Measurements from ENCODE around the gene PDE4A.

PDE4A gene

DNA sequence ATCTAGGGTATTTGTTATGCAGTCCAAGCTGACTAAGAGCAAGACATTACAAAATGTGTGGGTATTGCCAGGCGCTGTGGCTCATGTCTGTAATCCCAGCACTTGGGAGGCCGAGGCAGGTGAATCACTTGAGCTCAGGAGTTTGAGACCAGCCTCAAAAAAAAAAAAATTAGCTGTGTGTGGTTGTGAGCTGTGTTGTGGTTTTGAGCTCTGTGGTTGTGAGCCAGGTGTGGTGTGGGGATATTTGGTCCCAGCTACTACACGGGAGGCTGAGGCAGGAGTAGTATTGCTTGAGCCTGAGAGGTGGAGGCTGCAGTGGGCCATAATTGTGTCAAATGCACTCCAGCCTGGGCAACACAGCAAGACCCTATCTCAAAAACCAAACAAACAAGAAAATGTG is 88.4 kb downstream of the PDE4A start:
- no peaks in the 10 kb centered on the region for H3K9me2 ChIP-seq (replicated peaks; ENCODE audit: insufficient read depth, low read length)
- H3K36me3 ChIP-seq (ENCODE audit: low read length), result no peaks in the 10 kb centered on the region
- no peak overlapping the region for H3K9ac ChIP-seq (ENCODE audit: low read length)
- H3F3A ChIP-seq (ENCODE audit: insufficient read depth), result peaks cover 13% of the 10 kb centered on the region
- H3K4me3 ChIP-seq (ENCODE audit: insufficient read depth, low read length, poor library complexity, severe bottlenecking), result no peak overlapping the region
- H3K27ac ChIP-seq (ENCODE audit: low read depth, low read length), result no peak overlapping the region
- no peaks in the 10 kb centered on the region for H3K79me2 ChIP-seq (ENCODE audit: insufficient read depth, low read length)
- no peak overlapping the region for H3K4me2 ChIP-seq (ENCODE audit: low read depth, low read length, poor library complexity, severe bottlenecking)
- no peaks in the 10 kb centered on the region for H4K20me1 ChIP-seq (ENCODE audit: low read depth, low read length)
- H3K9me3 ChIP-seq (ENCODE audit: insufficient read depth, low read length), result no peaks in the 10 kb centered on the region
- TF ChIP-seq, protein P1, sequence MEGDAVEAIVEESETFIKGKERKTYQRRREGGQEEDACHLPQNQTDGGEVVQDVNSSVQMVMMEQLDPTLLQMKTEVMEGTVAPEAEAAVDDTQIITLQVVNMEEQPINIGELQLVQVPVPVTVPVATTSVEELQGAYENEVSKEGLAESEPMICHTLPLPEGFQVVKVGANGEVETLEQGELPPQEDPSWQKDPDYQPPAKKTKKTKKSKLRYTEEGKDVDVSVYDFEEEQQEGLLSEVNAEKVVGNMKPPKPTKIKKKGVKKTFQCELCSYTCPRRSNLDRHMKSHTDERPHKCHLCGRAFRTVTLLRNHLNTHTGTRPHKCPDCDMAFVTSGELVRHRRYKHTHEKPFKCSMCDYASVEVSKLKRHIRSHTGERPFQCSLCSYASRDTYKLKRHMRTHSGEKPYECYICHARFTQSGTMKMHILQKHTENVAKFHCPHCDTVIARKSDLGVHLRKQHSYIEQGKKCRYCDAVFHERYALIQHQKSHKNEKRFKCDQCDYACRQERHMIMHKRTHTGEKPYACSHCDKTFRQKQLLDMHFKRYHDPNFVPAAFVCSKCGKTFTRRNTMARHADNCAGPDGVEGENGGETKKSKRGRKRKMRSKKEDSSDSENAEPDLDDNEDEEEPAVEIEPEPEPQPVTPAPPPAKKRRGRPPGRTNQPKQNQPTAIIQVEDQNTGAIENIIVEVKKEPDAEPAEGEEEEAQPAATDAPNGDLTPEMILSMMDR (IDR thresholded peaks at IDR 0.05; ENCODE audit: insufficient read depth, low read length, poor library complexity, severe bottlenecking), result no peak
- no peak for TF ChIP-seq EZH2phosphoT487 (conservative IDR thresholded peaks at IDR 0.05; ENCODE audit: low read length)
- no peaks in the 10 kb centered on the region for H3K27me3 ChIP-seq (ENCODE audit: low read length)
- no peak overlapping the region for H2AFZ ChIP-seq (ENCODE audit: low read depth, low read length, severe bottlenecking)

DNA sequence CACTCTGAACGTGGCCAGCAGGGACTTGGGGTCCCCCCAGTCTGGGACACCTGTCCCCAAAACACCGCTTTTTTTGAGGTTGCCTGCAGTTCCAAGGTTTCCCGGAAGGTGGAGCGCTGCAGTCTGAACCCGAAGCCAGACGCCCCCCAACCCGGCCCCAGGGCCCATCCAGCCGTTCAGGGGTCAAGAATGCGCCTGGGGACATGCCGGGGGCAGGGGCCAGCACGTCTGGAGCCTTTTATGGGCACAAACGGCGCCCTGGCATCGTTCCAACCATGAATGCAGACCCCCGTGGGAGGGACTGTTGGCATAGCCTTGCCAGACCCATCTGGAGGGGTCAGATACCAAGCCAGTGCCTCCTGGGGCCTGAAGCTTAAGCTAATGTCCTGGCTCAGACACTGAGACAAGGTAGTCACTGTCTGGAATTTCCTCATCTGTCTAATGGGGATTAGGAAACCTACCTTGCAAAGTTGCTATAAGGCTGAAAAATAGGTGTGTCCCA is 90.0 kb downstream of the PDE4A start:
- H3K9me3 ChIP-seq (ENCODE audit: insufficient read depth, low read length), result no peaks in the 10 kb centered on the region
- H3K36me3 ChIP-seq (ENCODE audit: low read length), result no peaks in the 10 kb centered on the region
- H3K79me2 ChIP-seq (ENCODE audit: insufficient read depth, low read length), result no peaks in the 10 kb centered on the region
- no peak for TF ChIP-seq EZH2phosphoT487 (conservative IDR thresholded peaks at IDR 0.05; ENCODE audit: low read length)
- TF ChIP-seq, protein P1 (IDR thresholded peaks at IDR 0.05; ENCODE audit: insufficient read depth, low read length, poor library complexity, severe bottlenecking), result peak; percentile 81
- H3K27ac ChIP-seq (ENCODE audit: low read depth, low read length), result no peak overlapping the region
- peaks cover 1% of the 10 kb centered on the region for H3F3A ChIP-seq (ENCODE audit: insufficient read depth)
- no peaks in the 10 kb centered on the region for H3K27me3 ChIP-seq (ENCODE audit: low read length)
- no peak overlapping the region for H3K4me2 ChIP-seq (ENCODE audit: low read depth, low read length, poor library complexity, severe bottlenecking)
- no peaks in the 10 kb centered on the region for H3K9me2 ChIP-seq (replicated peaks; ENCODE audit: insufficient read depth, low read length)
- no peaks in the 10 kb centered on the region for H4K20me1 ChIP-seq (ENCODE audit: low read depth, low read length)
- peak overlapping the region; percentile 12 for H2AFZ ChIP-seq (ENCODE audit: low read depth, low read length, severe bottlenecking)
- H3K4me3 ChIP-seq (ENCODE audit: insufficient read depth, low read length, poor library complexity, severe bottlenecking), result no peak overlapping the region
- H3K9ac ChIP-seq (ENCODE audit: low read length), result no peak overlapping the region

DNA sequence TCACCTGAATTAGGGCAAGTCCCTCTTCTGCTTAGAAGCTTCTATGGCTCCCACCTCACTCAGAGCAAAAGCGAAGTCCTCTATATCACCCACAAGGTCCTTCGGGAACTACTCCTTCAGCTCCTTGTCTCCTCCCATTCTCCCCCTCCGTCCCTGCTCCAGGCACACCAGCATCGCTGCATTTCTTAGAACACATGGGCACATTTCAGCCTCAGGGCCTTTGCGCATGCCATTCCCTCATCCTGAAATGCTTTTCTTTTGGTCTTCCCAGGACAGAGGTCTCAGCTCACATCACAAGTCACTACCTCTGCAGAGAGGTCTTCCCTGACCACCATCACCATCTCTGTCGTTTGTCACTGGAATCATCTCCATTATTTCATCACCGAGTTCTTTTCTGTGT is 92.9 kb downstream of the PDE4A start:
- Histone ChIP-seq H3K27ac (ENCODE audit: low read depth, low read length) (no peak overlapping the region), H3K79me2 (ENCODE audit: insufficient read depth, low read length) (no peaks in the 10 kb centered on the region), H3K9me3 (ENCODE audit: insufficient read depth, low read length) (no peaks in the 10 kb centered on the region), H2AFZ (ENCODE audit: low read depth, low read length, severe bottlenecking) (no peak overlapping the region), H3K27me3 (ENCODE audit: low read length) (no peaks in the 10 kb centered on the region), H3K9ac (ENCODE audit: low read length) (no peak overlapping the region), H4K20me1 (ENCODE audit: low read depth, low read length) (no peaks in the 10 kb centered on the region), H3K4me2 (ENCODE audit: low read depth, low read length, poor library complexity, severe bottlenecking) (no peak overlapping the region), H3F3A (ENCODE audit: insufficient read depth) (no peaks in the 10 kb centered on the region), H3K9me2 (replicated peaks; ENCODE audit: insufficient read depth, low read length) (no peaks in the 10 kb centered on the region), H3K36me3 (ENCODE audit: low read length) (no peaks in the 10 kb centered on the region), H3K4me3 (ENCODE audit: insufficient read depth, low read length, poor library complexity, severe bottlenecking) (no peak overlapping the region)
- TF ChIP-seq EZH2phosphoT487 (conservative IDR thresholded peaks at IDR 0.05; ENCODE audit: low read length), result no peak
- TF ChIP-seq, protein P1 (IDR thresholded peaks at IDR 0.05; ENCODE audit: insufficient read depth, low read length, poor library complexity, severe bottlenecking), result no peak
